IMR-90 (cell line): ENCODE results near the gene ADAMTS17.

Experiments
- BHLHE40 ChIP-seq: fragments of 150-350 bp; IDR thresholded peaks from 2 replicates; pipeline ENCODE4 v1.6.1; 2016; ENCODE audit warnings: mild to moderate bottlenecking, low read depth, low read length
- CEBPB ChIP-seq: IDR thresholded peaks from 2 replicates; pipeline ENCODE4 v1.6.1; 2012; ENCODE audit warnings: low read depth, low read length, improper control_type of control experiment
- CTCF ChIP-seq: conservative IDR thresholded peaks from 2 replicates; pipeline ENCODE4 v1.5.1; 2012; ENCODE audit warnings: mild to moderate bottlenecking, low read depth, low read length, improper control_type of control experiment
- FOS ChIP-seq: fragments of 150-350 bp; IDR thresholded peaks from 2 replicates; pipeline ENCODE4 v1.6.1; 2016; ENCODE audit warnings: low read depth, low read length
- MAFK ChIP-seq: IDR thresholded peaks from 2 replicates; pipeline ENCODE4 v1.6.1; 2012; ENCODE audit warnings: low read depth, low read length, improper control_type of control experiment
- MAZ ChIP-seq: IDR thresholded peaks from 2 replicates; pipeline ENCODE4 v1.6.1; 2012; ENCODE audit warnings: low read depth, mild to moderate bottlenecking, low read length, improper control_type of control experiment, moderate library complexity, borderline replicate concordance
- MXI1 ChIP-seq: IDR thresholded peaks from 2 replicates; pipeline ENCODE4 v1.6.1; 2012; ENCODE audit warnings: low read depth, mild to moderate bottlenecking, low read length, moderate library complexity, borderline replicate concordance
- POLR2A ChIP-seq: IDR thresholded peaks from 2 replicates; pipeline ENCODE4 v1.6.1; 2012; ENCODE audit warnings: mild to moderate bottlenecking, low read depth, low read length
- RAD21 ChIP-seq: IDR thresholded peaks from 2 replicates; pipeline ENCODE4 v1.6.1; 2012; ENCODE audit warnings: low read length, improper control_type of control experiment
- RFX5 ChIP-seq: IDR thresholded peaks from 2 replicates; pipeline ENCODE4 v1.8.0; 2012; ENCODE audit warnings: low read depth, mild to moderate bottlenecking, low read length, moderate library complexity
- SMC3 ChIP-seq: fragments of 150-350 bp; IDR thresholded peaks from 2 replicates; pipeline ENCODE4 v1.6.1; 2016; ENCODE audit warnings: low read depth, mild to moderate bottlenecking, antibody characterized with exemption, low read length, moderate library complexity
- TF ChIP-seq, protein P1 (sequence below): fragments of 150-350 bp; IDR thresholded peaks from 2 replicates; pipeline ENCODE4 v1.6.1; 2017; ENCODE audit warnings: mild to moderate bottlenecking, antibody characterized with exemption, low read length, low read depth

- TF ChIP-seq CTCF (no peak), POLR2A (no peak), RAD21 (no peak), CEBPB (no peak), BHLHE40 (no peak), MAZ (no peak), SMC3 (no peak), RFX5 (no peak), MAFK (no peak), FOS (no peak), MXI1 (no peak)
- TF ChIP-seq, protein P1, sequence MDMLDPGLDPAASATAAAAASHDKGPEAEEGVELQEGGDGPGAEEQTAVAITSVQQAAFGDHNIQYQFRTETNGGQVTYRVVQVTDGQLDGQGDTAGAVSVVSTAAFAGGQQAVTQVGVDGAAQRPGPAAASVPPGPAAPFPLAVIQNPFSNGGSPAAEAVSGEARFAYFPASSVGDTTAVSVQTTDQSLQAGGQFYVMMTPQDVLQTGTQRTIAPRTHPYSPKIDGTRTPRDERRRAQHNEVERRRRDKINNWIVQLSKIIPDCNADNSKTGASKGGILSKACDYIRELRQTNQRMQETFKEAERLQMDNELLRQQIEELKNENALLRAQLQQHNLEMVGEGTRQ = no peak
These were observed 39.8 kb downstream of the ADAMTS17 start for GRCh38 chr15:100301910-100302431.
